Measurements from ENCODE around the gene IL17RD.

DNA sequence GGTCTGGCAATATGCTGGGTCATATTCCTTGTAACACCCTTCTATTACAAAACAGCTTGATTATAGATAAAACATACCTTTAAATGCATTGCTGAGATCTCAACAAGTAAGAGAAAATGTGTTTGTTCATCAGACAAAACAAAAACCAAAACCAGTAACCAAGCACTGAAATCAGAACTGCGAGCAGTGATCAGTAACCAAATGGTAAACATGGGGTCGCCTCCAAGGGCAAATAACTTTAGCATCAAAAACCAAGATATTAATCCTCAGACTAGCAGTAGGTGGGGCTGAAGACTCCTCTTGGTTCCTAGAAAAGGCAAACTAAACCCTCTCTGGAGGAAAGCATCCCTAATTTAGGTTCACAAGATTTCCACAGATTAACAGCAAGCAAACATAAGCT is 41.3 kb upstream of the IL17RD start:
- TF ChIP-seq, protein P1, sequence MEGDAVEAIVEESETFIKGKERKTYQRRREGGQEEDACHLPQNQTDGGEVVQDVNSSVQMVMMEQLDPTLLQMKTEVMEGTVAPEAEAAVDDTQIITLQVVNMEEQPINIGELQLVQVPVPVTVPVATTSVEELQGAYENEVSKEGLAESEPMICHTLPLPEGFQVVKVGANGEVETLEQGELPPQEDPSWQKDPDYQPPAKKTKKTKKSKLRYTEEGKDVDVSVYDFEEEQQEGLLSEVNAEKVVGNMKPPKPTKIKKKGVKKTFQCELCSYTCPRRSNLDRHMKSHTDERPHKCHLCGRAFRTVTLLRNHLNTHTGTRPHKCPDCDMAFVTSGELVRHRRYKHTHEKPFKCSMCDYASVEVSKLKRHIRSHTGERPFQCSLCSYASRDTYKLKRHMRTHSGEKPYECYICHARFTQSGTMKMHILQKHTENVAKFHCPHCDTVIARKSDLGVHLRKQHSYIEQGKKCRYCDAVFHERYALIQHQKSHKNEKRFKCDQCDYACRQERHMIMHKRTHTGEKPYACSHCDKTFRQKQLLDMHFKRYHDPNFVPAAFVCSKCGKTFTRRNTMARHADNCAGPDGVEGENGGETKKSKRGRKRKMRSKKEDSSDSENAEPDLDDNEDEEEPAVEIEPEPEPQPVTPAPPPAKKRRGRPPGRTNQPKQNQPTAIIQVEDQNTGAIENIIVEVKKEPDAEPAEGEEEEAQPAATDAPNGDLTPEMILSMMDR (IDR thresholded peaks at IDR 0.05), result no peak
- no peak for TF ChIP-seq ZFP36 (IDR thresholded peaks at IDR 0.05; ENCODE audit: borderline replicate concordance, partially characterized antibody)
- no peak for TF ChIP-seq POLR2A (IDR thresholded peaks at IDR 0.05; ENCODE audit: low read length)
- no peak for TF ChIP-seq EP300 (IDR thresholded peaks at IDR 0.05)
- TF ChIP-seq MAFK (IDR thresholded peaks at IDR 0.05; ENCODE audit: partially characterized antibody), result no peak
- TF ChIP-seq, protein P2, sequence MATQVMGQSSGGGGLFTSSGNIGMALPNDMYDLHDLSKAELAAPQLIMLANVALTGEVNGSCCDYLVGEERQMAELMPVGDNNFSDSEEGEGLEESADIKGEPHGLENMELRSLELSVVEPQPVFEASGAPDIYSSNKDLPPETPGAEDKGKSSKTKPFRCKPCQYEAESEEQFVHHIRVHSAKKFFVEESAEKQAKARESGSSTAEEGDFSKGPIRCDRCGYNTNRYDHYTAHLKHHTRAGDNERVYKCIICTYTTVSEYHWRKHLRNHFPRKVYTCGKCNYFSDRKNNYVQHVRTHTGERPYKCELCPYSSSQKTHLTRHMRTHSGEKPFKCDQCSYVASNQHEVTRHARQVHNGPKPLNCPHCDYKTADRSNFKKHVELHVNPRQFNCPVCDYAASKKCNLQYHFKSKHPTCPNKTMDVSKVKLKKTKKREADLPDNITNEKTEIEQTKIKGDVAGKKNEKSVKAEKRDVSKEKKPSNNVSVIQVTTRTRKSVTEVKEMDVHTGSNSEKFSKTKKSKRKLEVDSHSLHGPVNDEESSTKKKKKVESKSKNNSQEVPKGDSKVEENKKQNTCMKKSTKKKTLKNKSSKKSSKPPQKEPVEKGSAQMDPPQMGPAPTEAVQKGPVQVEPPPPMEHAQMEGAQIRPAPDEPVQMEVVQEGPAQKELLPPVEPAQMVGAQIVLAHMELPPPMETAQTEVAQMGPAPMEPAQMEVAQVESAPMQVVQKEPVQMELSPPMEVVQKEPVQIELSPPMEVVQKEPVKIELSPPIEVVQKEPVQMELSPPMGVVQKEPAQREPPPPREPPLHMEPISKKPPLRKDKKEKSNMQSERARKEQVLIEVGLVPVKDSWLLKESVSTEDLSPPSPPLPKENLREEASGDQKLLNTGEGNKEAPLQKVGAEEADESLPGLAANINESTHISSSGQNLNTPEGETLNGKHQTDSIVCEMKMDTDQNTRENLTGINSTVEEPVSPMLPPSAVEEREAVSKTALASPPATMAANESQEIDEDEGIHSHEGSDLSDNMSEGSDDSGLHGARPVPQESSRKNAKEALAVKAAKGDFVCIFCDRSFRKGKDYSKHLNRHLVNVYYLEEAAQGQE (IDR thresholded peaks at IDR 0.05), result no peak
- TF ChIP-seq RAD21 (conservative IDR thresholded peaks at IDR 0.05 in 1 of 2, IDR thresholded peaks at IDR 0.05 in 1 of 2), result no peak
- TF ChIP-seq, protein P3, sequence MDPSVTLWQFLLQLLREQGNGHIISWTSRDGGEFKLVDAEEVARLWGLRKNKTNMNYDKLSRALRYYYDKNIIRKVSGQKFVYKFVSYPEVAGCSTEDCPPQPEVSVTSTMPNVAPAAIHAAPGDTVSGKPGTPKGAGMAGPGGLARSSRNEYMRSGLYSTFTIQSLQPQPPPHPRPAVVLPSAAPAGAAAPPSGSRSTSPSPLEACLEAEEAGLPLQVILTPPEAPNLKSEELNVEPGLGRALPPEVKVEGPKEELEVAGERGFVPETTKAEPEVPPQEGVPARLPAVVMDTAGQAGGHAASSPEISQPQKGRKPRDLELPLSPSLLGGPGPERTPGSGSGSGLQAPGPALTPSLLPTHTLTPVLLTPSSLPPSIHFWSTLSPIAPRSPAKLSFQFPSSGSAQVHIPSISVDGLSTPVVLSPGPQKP (IDR thresholded peaks at IDR 0.05; ENCODE audit: low read depth, low read length), result no peak
- TF ChIP-seq, protein P4, sequence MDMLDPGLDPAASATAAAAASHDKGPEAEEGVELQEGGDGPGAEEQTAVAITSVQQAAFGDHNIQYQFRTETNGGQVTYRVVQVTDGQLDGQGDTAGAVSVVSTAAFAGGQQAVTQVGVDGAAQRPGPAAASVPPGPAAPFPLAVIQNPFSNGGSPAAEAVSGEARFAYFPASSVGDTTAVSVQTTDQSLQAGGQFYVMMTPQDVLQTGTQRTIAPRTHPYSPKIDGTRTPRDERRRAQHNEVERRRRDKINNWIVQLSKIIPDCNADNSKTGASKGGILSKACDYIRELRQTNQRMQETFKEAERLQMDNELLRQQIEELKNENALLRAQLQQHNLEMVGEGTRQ (IDR thresholded peaks at IDR 0.05), result no peak
- no peak for TF ChIP-seq NPAS2 (CRISPR knock-in tag; IDR thresholded peaks at IDR 0.05; ENCODE audit: borderline replicate concordance)
